Liver (tissue), 9 donors: ENCODE measurements around the gene POLR3H. TPM values are rescaled to one million over a fixed set of nuclear protein-coding genes. Genes with fewer than 3 reads are reported as not detected.

Source experiments
- DNase-seq: peaks from one replicate; pipeline ENCODE4 v3.0.0-alpha.2; 2017; ENCODE audit warnings: low spot score
- H3K27ac ChIP-seq, 2 donors: one replicate each; pipeline ENCODE4 v1.7.0; 2013; ENCODE audit warnings: inconsistent platforms in 2 of 2, low read length in 2 of 2, control low read depth in 1 of 2, low read depth in 1 of 2, mild to moderate bottlenecking in 1 of 2
- H3K27me3 ChIP-seq, 4 donors: one replicate each; pipeline versions ENCODE4 v1.6.1 to v1.7.0; 2013; ENCODE audit warnings: low read length in 3 of 4, inconsistent platforms in 1 of 4, mild to moderate bottlenecking in 1 of 4, moderate library complexity in 1 of 4; ENCODE audit not compliant: control insufficient read depth in 4 of 4, insufficient read depth in 4 of 4
- H3K36me3 ChIP-seq, 4 donors: one replicate each; pipeline versions ENCODE4 v1.6.1 to v1.7.0; 2013; ENCODE audit warnings: low read length in 3 of 4, mild to moderate bottlenecking in 3 of 4, low read depth in 1 of 4, moderate library complexity in 1 of 4; ENCODE audit not compliant: control insufficient read depth in 4 of 4, insufficient read depth in 3 of 4
- H3K4me1 ChIP-seq, 4 donors: one replicate each; pipeline versions ENCODE4 v1.6.1 to v1.7.0; 2013; ENCODE audit warnings: low read length in 3 of 4, mild to moderate bottlenecking in 3 of 4, moderate library complexity in 1 of 4; ENCODE audit not compliant: control insufficient read depth in 4 of 4, insufficient read depth in 4 of 4
- H3K4me3 ChIP-seq, 3 donors: one replicate each; pipeline versions ENCODE4 v1.6.1 to v1.7.0; 2013; ENCODE audit warnings: low read length in 3 of 3, control low read depth in 1 of 3, low read depth in 1 of 3, mild to moderate bottlenecking in 1 of 3
- H3K9ac ChIP-seq, 2 donors: one replicate each; pipeline ENCODE4 v1.7.0; 2013; ENCODE audit warnings: low read length in 2 of 2, mild to moderate bottlenecking in 2 of 2, moderate library complexity in 2 of 2, control low read depth in 1 of 2, low read depth in 1 of 2
- H3K9me3 ChIP-seq, 4 donors: one replicate each; pipeline versions ENCODE4 v1.6.1 to v1.7.0; 2013; ENCODE audit warnings: low read length in 3 of 4; ENCODE audit not compliant: control insufficient read depth in 4 of 4
- EGR1 ChIP-seq, 2 donors: IDR thresholded peaks; 2 replicates each; pipeline ENCODE4 v1.6.1; 2016 to 2018; ENCODE audit warnings: antibody characterized with exemption in 2 of 2, low read depth in 2 of 2
- FOXA1 ChIP-seq: IDR thresholded peaks from 2 replicates; pipeline ENCODE4 v1.6.1; 2016; ENCODE audit warnings: antibody characterized with exemption
- FOXA2 ChIP-seq: IDR thresholded peaks from 2 replicates; pipeline ENCODE4 v1.6.1; 2016; ENCODE audit warnings: antibody characterized with exemption
- HNF4G ChIP-seq: IDR thresholded peaks from 2 replicates; pipeline ENCODE4 v1.6.1; 2016; ENCODE audit warnings: antibody characterized with exemption
- RAD21 ChIP-seq, 2 donors: IDR thresholded peaks; 2 replicates each; pipeline ENCODE4 v1.6.1; 2016; ENCODE audit warnings: antibody characterized with exemption in 2 of 2, mild to moderate bottlenecking in 2 of 2
- RXRA ChIP-seq, 2 donors: IDR thresholded peaks; 2 replicates each; pipeline ENCODE4 v1.6.1; 2017 to 2018; ENCODE audit warnings: antibody characterized with exemption in 2 of 2, mild to moderate bottlenecking in 1 of 2
- SP1 ChIP-seq: IDR thresholded peaks from 2 replicates; pipeline ENCODE4 v1.6.1; 2018; ENCODE audit warnings: antibody characterized with exemption, mild to moderate bottlenecking
- YY1 ChIP-seq: IDR thresholded peaks from 2 replicates; pipeline ENCODE4 v1.6.1; 2016; ENCODE audit warnings: antibody characterized with exemption, mild to moderate bottlenecking
- WGBS: extraction: QIAGEN DNeasy Blood & Tissue Kit; methylation state at CpG from one replicate; pipeline ENCODE4 v1.1.7; 2013; 5-methylcytosine and 5-hydroxymethylcytosine counted together
- polyA plus RNA-seq, 2 donors: library from polyadenylated mRNA; stranded (reverse) in 1 of 2; unstranded in 1 of 2; fragments of 200-250 nt in 1 of 2; fragments of >200 nt in 1 of 2; fragmentation: Nextera tagmentation in 1 of 2; extraction: Ambion mirVana in 1 of 2; gene quantifications; one replicate each; pipeline versions ENCODE4 v1.2.1 to v1.2.3, GENCODE V29; 2013 to 2015
- total RNA-seq, 2 donors: library from RNA; depleted of rRNA; stranded (reverse); fragments of >200 nt; gene quantifications; one replicate each; pipeline ENCODE4 v1.2.3, GENCODE V29; 2014
- TF ChIP-seq, protein P1 (sequence below): fragments of 150-350 bp; IDR thresholded peaks from 2 replicates; pipeline ENCODE4 v1.5.1; 2017; ENCODE audit warnings: improper control_type of control experiment, low read depth, low read length; ENCODE audit not compliant: missing input control
- TF ChIP-seq, protein P2 (sequence below): IDR thresholded peaks from 2 replicates; pipeline ENCODE4 v1.6.1; 2016; ENCODE audit warnings: antibody characterized with exemption
- TF ChIP-seq, protein P3 (sequence below): IDR thresholded peaks from 2 replicates; pipeline ENCODE4 v1.6.1; 2016; ENCODE audit warnings: antibody characterized with exemption
- donor health status: healthy.
- donor health status: healthy.
- donor health status: healthy.
- donor health status: healthy.
- donor health status: healthy.

Gene POLR3H
- total and polyA plus RNA-seq, 4 donors: 11.7 to 37.7 (median 27.1) TPM

DNA sequence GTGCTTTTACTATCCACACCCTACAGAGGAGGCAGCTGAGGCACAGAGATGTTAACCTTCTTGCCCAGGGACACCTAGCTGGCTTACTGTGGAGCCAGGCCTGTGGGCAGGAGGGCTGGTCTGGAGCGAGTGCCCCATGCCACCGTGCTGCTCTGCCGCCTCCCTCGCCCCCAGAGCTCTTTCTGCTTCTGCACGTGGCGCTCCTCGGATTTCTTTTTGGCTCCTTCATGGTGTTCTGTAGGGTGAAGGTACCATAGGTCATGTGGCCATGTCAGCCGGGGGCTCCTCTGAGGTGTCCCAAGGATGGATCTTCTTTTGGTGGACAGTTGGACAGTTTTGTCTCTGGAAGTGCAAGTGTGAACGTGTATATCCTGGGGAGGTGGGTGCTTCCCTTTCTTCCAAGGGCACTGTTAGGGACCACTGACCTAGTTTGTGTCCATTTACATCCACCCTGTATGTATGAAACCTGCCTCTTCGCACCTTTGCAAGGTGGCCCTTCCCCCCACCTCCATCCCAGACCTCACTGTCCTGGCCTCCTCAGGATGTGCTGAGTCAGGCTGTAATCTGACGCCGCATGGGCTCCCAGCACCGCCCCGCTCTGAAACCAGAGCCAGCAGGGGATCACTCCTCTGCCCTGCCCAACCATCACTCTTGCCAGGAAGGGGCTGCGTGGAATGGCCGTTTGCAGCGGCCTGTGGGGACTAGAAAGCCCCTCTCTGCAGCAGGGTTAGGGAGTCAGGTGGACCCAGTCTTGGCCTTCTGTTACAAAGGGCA, 31.7 kb downstream of the POLR3H start:
- peak; percentile 80 for DNase-seq
- H3K36me3 ChIP-seq: peaks cover 5 to 68% (median 37%) of the 10 kb centered on the region in 4 donors
- peak overlapping the region; percentile 8 to 23 for H3K27ac ChIP-seq
- TF ChIP-seq SP1 (peak; percentile 7), HNF4G (no peak), RXRA (IDR thresholded peaks at IDR 0.05) (peak in 1 of 2 donors; percentile 18)
- H3K9me3 ChIP-seq: no peaks in the 10 kb centered on the region
- WGBS: 65% methylated on average over 17 of the region's 17 CpGs
- no peak overlapping the region for H3K4me3 ChIP-seq
- no peaks in the 10 kb centered on the region for H3K27me3 ChIP-seq
- peaks cover 4 to 33% (median 21%) of the 10 kb centered on the region in 4 donors for H3K4me1 ChIP-seq
- H3K9ac ChIP-seq: no peak overlapping the region

DNA sequence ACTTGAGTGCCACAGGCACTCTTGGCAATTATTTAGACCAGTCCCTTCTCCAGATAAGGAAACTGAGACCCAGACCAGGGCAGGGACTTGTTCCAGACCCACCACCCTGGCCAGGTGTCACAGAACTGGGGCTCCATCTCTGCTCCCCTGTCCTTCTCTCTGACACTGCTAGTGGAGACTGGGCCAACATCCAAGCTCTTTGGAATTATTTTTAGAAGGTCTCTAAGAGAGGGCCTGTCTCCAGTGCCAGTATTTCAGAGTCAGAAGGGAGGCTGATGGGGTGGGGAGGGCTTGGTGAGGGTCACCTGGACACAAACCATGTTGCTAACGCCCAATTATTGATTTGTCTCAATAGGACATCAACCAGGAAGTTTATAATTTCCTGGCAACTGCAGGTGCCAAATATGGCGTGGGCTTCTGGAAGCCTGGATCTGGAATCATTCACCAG, 32.7 kb downstream of the POLR3H start:
- DNase-seq: no peak
- H3K36me3 ChIP-seq: peaks cover 3 to 68% (median 37%) of the 10 kb centered on the region in 4 donors
- 26% methylated on average over 2 of the region's 2 CpGs for WGBS

DNA sequence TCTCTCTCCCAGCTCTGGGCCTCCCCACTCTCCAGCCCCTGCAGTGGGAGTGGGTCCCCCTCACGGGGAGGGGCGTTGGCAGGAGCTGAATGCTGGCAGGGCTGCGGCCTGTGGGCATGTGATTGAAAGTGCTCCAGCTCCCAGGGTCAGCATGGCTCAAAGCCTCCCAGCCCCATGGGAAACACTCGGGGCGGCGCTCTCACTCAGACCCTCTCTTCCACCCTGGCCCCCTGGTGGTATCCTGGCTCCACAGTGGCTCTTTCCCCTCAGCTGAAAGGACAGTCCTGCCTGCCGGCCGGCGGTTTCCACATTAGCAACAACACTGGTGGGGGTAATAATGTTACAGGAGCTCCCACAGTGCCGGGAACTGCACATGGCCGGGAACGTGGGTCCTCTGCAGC, 35.5 kb downstream of the POLR3H start:
- WGBS: 89% methylated on average over 12 of the region's 12 CpGs
- H3K9ac ChIP-seq: no peak overlapping the region
- no peaks in the 10 kb centered on the region for H3K27me3 ChIP-seq
- H3K4me3 ChIP-seq: no peak overlapping the region
- peaks cover 1 to 54% (median 29%) of the 10 kb centered on the region in 4 donors for H3K36me3 ChIP-seq
- H3K4me1 ChIP-seq: peaks cover 4 to 30% (median 21%) of the 10 kb centered on the region in 4 donors
- no peak for DNase-seq
- H3K9me3 ChIP-seq: no peaks in the 10 kb centered on the region
- TF ChIP-seq SP1 (no peak), FOXA2 (no peak)
- TF ChIP-seq, protein P1, sequence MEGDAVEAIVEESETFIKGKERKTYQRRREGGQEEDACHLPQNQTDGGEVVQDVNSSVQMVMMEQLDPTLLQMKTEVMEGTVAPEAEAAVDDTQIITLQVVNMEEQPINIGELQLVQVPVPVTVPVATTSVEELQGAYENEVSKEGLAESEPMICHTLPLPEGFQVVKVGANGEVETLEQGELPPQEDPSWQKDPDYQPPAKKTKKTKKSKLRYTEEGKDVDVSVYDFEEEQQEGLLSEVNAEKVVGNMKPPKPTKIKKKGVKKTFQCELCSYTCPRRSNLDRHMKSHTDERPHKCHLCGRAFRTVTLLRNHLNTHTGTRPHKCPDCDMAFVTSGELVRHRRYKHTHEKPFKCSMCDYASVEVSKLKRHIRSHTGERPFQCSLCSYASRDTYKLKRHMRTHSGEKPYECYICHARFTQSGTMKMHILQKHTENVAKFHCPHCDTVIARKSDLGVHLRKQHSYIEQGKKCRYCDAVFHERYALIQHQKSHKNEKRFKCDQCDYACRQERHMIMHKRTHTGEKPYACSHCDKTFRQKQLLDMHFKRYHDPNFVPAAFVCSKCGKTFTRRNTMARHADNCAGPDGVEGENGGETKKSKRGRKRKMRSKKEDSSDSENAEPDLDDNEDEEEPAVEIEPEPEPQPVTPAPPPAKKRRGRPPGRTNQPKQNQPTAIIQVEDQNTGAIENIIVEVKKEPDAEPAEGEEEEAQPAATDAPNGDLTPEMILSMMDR: no peak
- no peak overlapping the region for H3K27ac ChIP-seq

More for the DNA sequence above, 32.7 kb downstream of the POLR3H start:
- peaks cover 4 to 30% (median 21%) of the 10 kb centered on the region in 4 donors for H3K4me1 ChIP-seq
- peak overlapping the region in 1 of 2 donors; percentile 47 for H3K27ac ChIP-seq
- no peak overlapping the region for H3K4me3 ChIP-seq
- no peaks in the 10 kb centered on the region for H3K27me3 ChIP-seq
- no peak overlapping the region for H3K9ac ChIP-seq
- H3K9me3 ChIP-seq: no peaks in the 10 kb centered on the region
- no peak for TF ChIP-seq FOXA1
- TF ChIP-seq, protein P2, sequence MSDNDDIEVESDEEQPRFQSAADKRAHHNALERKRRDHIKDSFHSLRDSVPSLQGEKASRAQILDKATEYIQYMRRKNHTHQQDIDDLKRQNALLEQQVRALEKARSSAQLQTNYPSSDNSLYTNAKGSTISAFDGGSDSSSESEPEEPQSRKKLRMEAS: no peak
- peak in 1 of 2 donors; percentile 15 for TF ChIP-seq RXRA (IDR thresholded peaks at IDR 0.05)
- peak in 1 of 2 donors; percentile 6 for TF ChIP-seq RAD21 (IDR thresholded peaks at IDR 0.05)

DNA sequence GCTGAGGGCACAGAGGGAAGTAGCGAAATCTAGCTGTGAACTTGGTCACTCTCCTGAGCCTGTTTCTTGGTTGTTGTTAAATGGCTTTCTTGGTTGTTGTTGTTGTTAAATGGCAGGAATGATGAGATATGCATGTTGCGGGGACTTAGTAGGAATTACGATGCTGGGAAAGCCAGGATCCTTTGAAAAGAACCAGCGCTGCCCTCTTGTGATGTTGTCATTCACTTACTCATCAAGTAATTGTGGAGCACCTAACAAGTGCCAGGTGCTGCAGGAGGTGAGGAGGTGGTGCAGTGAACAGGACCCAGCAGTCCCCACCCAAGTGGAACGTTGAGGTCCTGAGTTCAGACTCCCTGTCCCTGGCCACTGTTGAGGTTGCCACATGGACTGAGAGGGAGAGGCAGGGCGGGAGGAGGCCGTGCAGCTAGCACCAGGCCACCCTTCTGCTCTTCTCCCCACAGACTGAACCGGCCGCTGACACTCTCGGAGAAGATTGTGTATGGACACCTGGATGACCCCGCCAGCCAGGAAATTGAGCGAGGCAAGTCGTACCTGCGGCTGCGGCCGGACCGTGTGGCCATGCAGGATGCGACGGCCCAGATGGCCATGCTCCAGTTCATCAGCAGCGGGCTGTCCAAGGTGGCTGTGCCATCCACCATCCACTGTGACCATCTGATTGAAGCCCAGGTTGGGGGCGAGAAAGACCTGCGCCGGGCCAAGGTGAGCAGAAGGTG, 36.8 kb downstream of the POLR3H start:
- Histone ChIP-seq H3K27me3 (no peaks in the 10 kb centered on the region), H3K9ac (no peak overlapping the region), H3K9me3 (no peaks in the 10 kb centered on the region), H3K36me3 (peaks cover 1 to 49% (median 27%) of the 10 kb centered on the region in 4 donors), H3K4me3 (no peak overlapping the region), H3K4me1 (peaks cover 4 to 21% (median 15%) of the 10 kb centered on the region in 4 donors), H3K27ac (no peak overlapping the region)
- TF ChIP-seq, protein P3, sequence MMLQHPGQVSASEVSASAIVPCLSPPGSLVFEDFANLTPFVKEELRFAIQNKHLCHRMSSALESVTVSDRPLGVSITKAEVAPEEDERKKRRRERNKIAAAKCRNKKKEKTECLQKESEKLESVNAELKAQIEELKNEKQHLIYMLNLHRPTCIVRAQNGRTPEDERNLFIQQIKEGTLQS: no peak
- TF ChIP-seq EGR1 (IDR thresholded peaks at IDR 0.05; ENCODE audit: low read depth in 2 of 2) (no peak), HNF4G (no peak), SP1 (no peak), RAD21 (IDR thresholded peaks at IDR 0.05) (no peak), YY1 (no peak)
- 94% methylated on average over 23 of the region's 23 CpGs for WGBS
- DNase-seq: no peak
